ENCODE data around the gene ERGIC1.

GRCh38 chr5:172821340-172821985 is 12.6 kb upstream of the ERGIC1 start:
- TF ChIP-seq CTCF (IDR thresholded peaks at IDR 0.05) (no peak), POLR2AphosphoS5 (IDR thresholded peaks at IDR 0.05) (no peak)

Data from prostate gland (tissue), 2 donors.